AG09309 (cell line): ENCODE data around the gene FAT1.

Experiments used
- DNase-seq: peaks from one replicate; pipeline ENCODE4 v3.0.0-alpha.2; 2010; ENCODE audit warnings: low read depth
- H3K4me3 ChIP-seq: 2 replicates; pipeline ENCODE4 v1.5.1; 2011; ENCODE audit warnings: mild to moderate bottlenecking, low read depth, low read length, moderate library complexity; ENCODE audit not compliant: control insufficient read depth
- CTCF ChIP-seq: IDR thresholded peaks from 2 replicates; pipeline ENCODE4 v1.5.1; 2011; ENCODE audit warnings: mild to moderate bottlenecking, low read depth, low read length, inconsistent platforms; ENCODE audit not compliant: insufficient read depth, control insufficient read depth; ENCODE audit errors: missing control alignments

The FAT1 gene

GRCh38 chr4:186714006-186714675, 9.5 kb downstream of the FAT1 start:
- H3K4me3 ChIP-seq, result no peak overlapping the region
- TF ChIP-seq CTCF, result no peak
- no peak for DNase-seq

- H3K4me3 ChIP-seq, result no peak overlapping the region
- no peak for TF ChIP-seq CTCF
- DNase-seq, result no peak
Observed at GRCh38 chr4:186712690-186713089, 11.0 kb downstream of the FAT1 start.

GRCh38 chr4:186710521-186711119, 13.0 kb downstream of the FAT1 start:
- no peak for DNase-seq
- H3K4me3 ChIP-seq, result no peak overlapping the region
- TF ChIP-seq CTCF, result no peak

- no peak overlapping the region for H3K4me3 ChIP-seq
- TF ChIP-seq CTCF, result no peak
- no peak for DNase-seq
Observed at GRCh38 chr4:186709517-186709916, 14.1 kb downstream of the FAT1 start.

- no peak overlapping the region for H3K4me3 ChIP-seq
- no peak for TF ChIP-seq CTCF
- no peak for DNase-seq
Observed at GRCh38 chr4:186708554-186708953, 15.1 kb downstream of the FAT1 start.

- DNase-seq, result no peak
- no peak overlapping the region for H3K4me3 ChIP-seq
- no peak for TF ChIP-seq CTCF
Observed at GRCh38 chr4:186707996-186708395, 15.7 kb downstream of the FAT1 start.
